ENCODE results near the gene IGFN1. TPM values are rescaled to one million over a fixed set of nuclear protein-coding genes. Genes with fewer than 3 reads are reported as not detected.

The IGFN1 gene
- total and polyA plus RNA-seq, 2 experiments from 2014 or later = not detected

- no peak for TF ChIP-seq CTCF (conservative IDR thresholded peaks at IDR 0.05; ENCODE audit: low read depth in 2 of 2)
- no peak for TF ChIP-seq JUNB (IDR thresholded peaks at IDR 0.05; ENCODE audit: unreplicated experiment)
- TF ChIP-seq, protein P1, sequence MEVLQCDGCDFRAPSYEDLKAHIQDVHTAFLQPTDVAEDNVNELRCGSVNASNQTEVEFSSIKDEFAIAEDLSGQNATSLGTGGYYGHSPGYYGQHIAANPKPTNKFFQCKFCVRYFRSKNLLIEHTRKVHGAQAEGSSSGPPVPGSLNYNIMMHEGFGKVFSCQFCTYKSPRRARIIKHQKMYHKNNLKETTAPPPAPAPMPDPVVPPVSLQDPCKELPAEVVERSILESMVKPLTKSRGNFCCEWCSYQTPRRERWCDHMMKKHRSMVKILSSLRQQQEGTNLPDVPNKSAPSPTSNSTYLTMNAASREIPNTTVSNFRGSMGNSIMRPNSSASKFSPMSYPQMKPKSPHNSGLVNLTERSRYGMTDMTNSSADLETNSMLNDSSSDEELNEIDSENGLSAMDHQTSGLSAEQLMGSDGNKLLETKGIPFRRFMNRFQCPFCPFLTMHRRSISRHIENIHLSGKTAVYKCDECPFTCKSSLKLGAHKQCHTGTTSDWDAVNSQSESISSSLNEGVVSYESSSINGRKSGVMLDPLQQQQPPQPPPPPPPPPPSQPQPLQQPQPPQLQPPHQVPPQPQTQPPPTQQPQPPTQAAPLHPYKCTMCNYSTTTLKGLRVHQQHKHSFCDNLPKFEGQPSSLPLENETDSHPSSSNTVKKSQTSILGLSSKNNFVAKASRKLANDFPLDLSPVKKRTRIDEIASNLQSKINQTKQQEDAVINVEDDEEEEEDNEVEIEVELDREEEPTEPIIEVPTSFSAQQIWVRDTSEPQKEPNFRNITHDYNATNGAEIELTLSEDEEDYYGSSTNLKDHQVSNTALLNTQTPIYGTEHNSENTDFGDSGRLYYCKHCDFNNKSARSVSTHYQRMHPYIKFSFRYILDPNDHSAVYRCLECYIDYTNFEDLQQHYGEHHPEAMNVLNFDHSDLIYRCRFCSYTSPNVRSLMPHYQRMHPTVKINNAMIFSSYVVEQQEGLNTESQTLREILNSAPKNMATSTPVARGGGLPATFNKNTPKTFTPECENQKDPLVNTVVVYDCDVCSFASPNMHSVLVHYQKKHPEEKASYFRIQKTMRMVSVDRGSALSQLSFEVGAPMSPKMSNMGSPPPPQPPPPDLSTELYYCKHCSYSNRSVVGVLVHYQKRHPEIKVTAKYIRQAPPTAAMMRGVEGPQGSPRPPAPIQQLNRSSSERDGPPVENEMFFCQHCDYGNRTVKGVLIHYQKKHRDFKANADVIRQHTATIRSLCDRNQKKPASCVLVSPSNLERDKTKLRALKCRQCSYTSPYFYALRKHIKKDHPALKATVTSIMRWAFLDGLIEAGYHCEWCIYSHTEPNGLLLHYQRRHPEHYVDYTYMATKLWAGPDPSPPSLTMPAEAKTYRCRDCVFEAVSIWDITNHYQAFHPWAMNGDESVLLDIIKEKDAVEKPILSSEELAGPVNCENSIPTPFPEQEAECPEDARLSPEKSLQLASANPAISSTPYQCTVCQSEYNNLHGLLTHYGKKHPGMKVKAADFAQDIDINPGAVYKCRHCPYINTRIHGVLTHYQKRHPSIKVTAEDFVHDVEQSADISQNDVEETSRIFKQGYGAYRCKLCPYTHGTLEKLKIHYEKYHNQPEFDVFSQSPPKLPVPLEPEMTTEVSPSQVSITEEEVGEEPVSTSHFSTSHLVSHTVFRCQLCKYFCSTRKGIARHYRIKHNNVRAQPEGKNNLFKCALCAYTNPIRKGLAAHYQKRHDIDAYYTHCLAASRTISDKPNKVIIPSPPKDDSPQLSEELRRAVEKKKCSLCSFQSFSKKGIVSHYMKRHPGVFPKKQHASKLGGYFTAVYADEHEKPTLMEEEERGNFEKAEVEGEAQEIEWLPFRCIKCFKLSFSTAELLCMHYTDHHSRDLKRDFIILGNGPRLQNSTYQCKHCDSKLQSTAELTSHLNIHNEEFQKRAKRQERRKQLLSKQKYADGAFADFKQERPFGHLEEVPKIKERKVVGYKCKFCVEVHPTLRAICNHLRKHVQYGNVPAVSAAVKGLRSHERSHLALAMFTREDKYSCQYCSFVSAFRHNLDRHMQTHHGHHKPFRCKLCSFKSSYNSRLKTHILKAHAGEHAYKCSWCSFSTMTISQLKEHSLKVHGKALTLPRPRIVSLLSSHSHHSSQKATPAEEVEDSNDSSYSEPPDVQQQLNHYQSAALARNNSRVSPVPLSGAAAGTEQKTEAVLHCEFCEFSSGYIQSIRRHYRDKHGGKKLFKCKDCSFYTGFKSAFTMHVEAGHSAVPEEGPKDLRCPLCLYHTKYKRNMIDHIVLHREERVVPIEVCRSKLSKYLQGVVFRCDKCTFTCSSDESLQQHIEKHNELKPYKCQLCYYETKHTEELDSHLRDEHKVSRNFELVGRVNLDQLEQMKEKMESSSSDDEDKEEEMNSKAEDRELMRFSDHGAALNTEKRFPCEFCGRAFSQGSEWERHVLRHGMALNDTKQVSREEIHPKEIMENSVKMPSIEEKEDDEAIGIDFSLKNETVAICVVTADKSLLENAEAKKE (CRISPR knock-in tag; IDR thresholded peaks at IDR 0.05) = no peak
- no peak for TF ChIP-seq EZH2 (IDR thresholded peaks at IDR 0.05; ENCODE audit: low read depth, unreplicated experiment)
These were observed 86.8 kb downstream of the IGFN1 start (continued) for GRCh38 chr1:201277441-201277840.

Other genes with a start within 250 kb of the IGFN1 start
- 26.6 and 34.3 TPM in 2 replicates for gene KIF21B, start 167.1 kb upstream of the IGFN1 start, total RNA-seq (2014; rRNA removed; shearing (Covaris generic))
- 4.6 and 5.3 TPM in 2 replicates for gene KIF21B, start 167.1 kb upstream of the IGFN1 start, polyA plus RNA-seq (2016; fragmentation: Nextera tagmentation; extraction: Ambion mirVana)
- 0.03 and 0.04 TPM in 2 replicates for gene CACNA1S, start 78.4 kb upstream of the IGFN1 start, total RNA-seq (2014; rRNA removed; shearing (Covaris generic))
- gene CACNA1S, start 78.4 kb upstream of the IGFN1 start, polyA plus RNA-seq (2016; fragmentation: Nextera tagmentation; extraction: Ambion mirVana) = not detected in 2 replicates
- 0.54 TPM in 1 of 2 replicates, not detected in the other for gene ASCL5, start 63.6 kb upstream of the IGFN1 start, total RNA-seq (2014; rRNA removed; shearing (Covaris generic))
- gene ASCL5, start 63.6 kb upstream of the IGFN1 start, polyA plus RNA-seq (2016; fragmentation: Nextera tagmentation; extraction: Ambion mirVana) = not detected in 2 replicates
- gene TMEM9, start 36.4 kb upstream of the IGFN1 start, total RNA-seq (2014; rRNA removed; shearing (Covaris generic)) = 109 and 147 TPM in 2 replicates
- 71.1 and 78.6 TPM in 2 replicates for gene TMEM9, start 36.4 kb upstream of the IGFN1 start, polyA plus RNA-seq (2016; fragmentation: Nextera tagmentation; extraction: Ambion mirVana)
- gene PKP1, start 92.7 kb downstream of the IGFN1 start, total RNA-seq (2014; rRNA removed; shearing (Covaris generic)) = 0.58 and 0.83 TPM in 2 replicates
- gene PKP1, start 92.7 kb downstream of the IGFN1 start, polyA plus RNA-seq (2016; fragmentation: Nextera tagmentation; extraction: Ambion mirVana) = 0.17 and 0.19 TPM in 2 replicates
- gene TNNT2, start 186.9 kb downstream of the IGFN1 start, total RNA-seq (2014; rRNA removed; shearing (Covaris generic)) = 4.5 and 7.5 TPM in 2 replicates
- gene TNNT2, start 186.9 kb downstream of the IGFN1 start, polyA plus RNA-seq (2016; fragmentation: Nextera tagmentation; extraction: Ambion mirVana) = 19.1 and 25.3 TPM in 2 replicates
- 17.6 and 22.3 TPM in 2 replicates for gene LAD1, start 208.5 kb downstream of the IGFN1 start, total RNA-seq (2014; rRNA removed; shearing (Covaris generic))
- gene LAD1, start 208.5 kb downstream of the IGFN1 start, polyA plus RNA-seq (2016; fragmentation: Nextera tagmentation; extraction: Ambion mirVana) = 18.0 and 18.9 TPM in 2 replicates
- gene TNNI1, start 230.9 kb downstream of the IGFN1 start, total RNA-seq (2014; rRNA removed; shearing (Covaris generic)) = not detected in 2 replicates
- 0.36 and 4.1 TPM in 2 replicates for gene TNNI1, start 230.9 kb downstream of the IGFN1 start, polyA plus RNA-seq (2016; fragmentation: Nextera tagmentation; extraction: Ambion mirVana)